K562 (cell line): ENCODE measurements around the gene NTSR1. TPM values are rescaled to one million over a fixed set of nuclear protein-coding genes. Genes with fewer than 3 reads are reported as not detected.

Experiments
- DNMT1 ChIP-seq: fragments of 450-650 bp; IDR thresholded peaks from 2 replicates; pipeline ENCODE4 v1.6.1; 2016; ENCODE audit warnings: antibody characterized with exemption, mild to moderate bottlenecking
- E4F1 ChIP-seq: fragments of 250-450 bp; sonication (Bioruptor Pico); IDR thresholded peaks from 2 replicates; pipeline ENCODE4 v1.5.0; 2021; ENCODE audit warnings: mild to moderate bottlenecking, borderline replicate concordance
- FIP1L1 ChIP-seq: fragments of 200-400 bp; formaldehyde crosslinking; IDR thresholded peaks from 2 replicates; pipeline ENCODE4 v1.6.1; 2018; ENCODE audit warnings: mild to moderate bottlenecking, low read depth, low read length; ENCODE audit not compliant: poor library complexity, severe bottlenecking
- HMGXB4 ChIP-seq: sonication (generic); formaldehyde crosslinking; IDR thresholded peaks from 2 replicates; pipeline ENCODE4 v1.8.1; 2023; ENCODE audit warnings: mild to moderate bottlenecking, missing genetic modification reagents
- KDM5B ChIP-seq: fragments of 200-600 bp; sonication (generic); IDR thresholded peaks from 2 replicates; pipeline ENCODE4 v1.6.1; 2012; ENCODE audit warnings: low read depth, mild to moderate bottlenecking, moderate library complexity, low read length, control low read depth, inconsistent platforms; ENCODE audit not compliant: insufficient replicate concordance
- MYNN ChIP-seq, 2 experiments: sonication (generic); formaldehyde crosslinking in 1 of 2; IDR thresholded peaks; 2 replicates each; pipeline versions ENCODE4 v1.5.0 to v1.6.1; 2016 to 2020; ENCODE audit warnings: antibody characterized with exemption in 1 of 2, missing genetic modification reagents in 1 of 2
- POLR2G ChIP-seq: fragments of 200-400 bp; formaldehyde crosslinking; IDR thresholded peaks from 2 replicates; pipeline ENCODE4 v1.6.1; 2017; ENCODE audit warnings: low read depth, mild to moderate bottlenecking, antibody characterized with exemption, low read length, moderate library complexity
- SAP30 ChIP-seq: fragments of 200-600 bp; sonication (generic); IDR thresholded peaks from 2 replicates; pipeline ENCODE4 v1.6.1; 2012; ENCODE audit warnings: borderline replicate concordance, low read depth, mild to moderate bottlenecking, moderate library complexity, low read length, control low read depth, inconsistent platforms; ENCODE audit not compliant: insufficient read depth, poor library complexity, severe bottlenecking
- SIN3B ChIP-seq: fragments of 450-650 bp; IDR thresholded peaks from 2 replicates; pipeline ENCODE4 v1.6.1; 2017; ENCODE audit warnings: low read depth, mild to moderate bottlenecking, moderate library complexity
- ZBTB33 ChIP-seq: sonication (generic); formaldehyde crosslinking; IDR thresholded peaks from 2 replicates; pipeline ENCODE4 v1.8.1; 2023; ENCODE audit warnings: mild to moderate bottlenecking, missing genetic modification reagents
- ZNF384 ChIP-seq: IDR thresholded peaks from 2 replicates; pipeline ENCODE4 v1.6.1; 2012; ENCODE audit warnings: low read depth, low read length, improper control_type of control experiment
- ZNF592 ChIP-seq: fragments of 450-650 bp; IDR thresholded peaks from 2 replicates; pipeline ENCODE4 v1.6.1; 2017; ENCODE audit warnings: antibody characterized with exemption, mild to moderate bottlenecking
- ZNF717 ChIP-seq: fragments of 250-450 bp; sonication (Bioruptor Pico); IDR thresholded peaks from 2 replicates; pipeline ENCODE4 v1.5.0; 2021
- ZSCAN32 ChIP-seq: fragments of 450-650 bp; formaldehyde crosslinking; IDR thresholded peaks from 2 replicates; pipeline ENCODE4 v1.4.0; 2020; ENCODE audit warnings: mild to moderate bottlenecking, moderate library complexity
- polyA plus RNA-seq, 8 experiments: library from polyadenylated mRNA; depleted of rRNA in 4 of 8; stranded (reverse) in 5 of 8; unstranded in 3 of 8; fragments of >200 nt; fragmentation: Nextera tagmentation in 2 of 8; fragmentation: Illumina TruSeq in 1 of 8; extraction: Ambion mirVana in 2 of 8; extraction: Trizol in 1 of 8; gene quantifications; 2 replicates each; pipeline versions ENCODE4 v1.2.1 to v1.2.3, GENCODE V29; 2011 to 2014; ENCODE audit warnings: inconsistent platforms in 1 of 8, missing spikeins in 1 of 8
- total RNA-seq, 7 experiments: library from RNA; depleted of rRNA in 6 of 7; stranded (reverse); fragments of >200 nt in 6 of 7; fragmentation: Illumina TruSeq in 2 of 7; extraction: Trizol in 2 of 7; gene quantifications; 2 replicates each; pipeline versions ENCODE4 v1.2.1 to v1.2.3, GENCODE V29; 2011 to 2021; ENCODE audit warnings: low replicate concordance in 1 of 7

The NTSR1 gene
- total and polyA plus RNA-seq, 9 of the 15 experiments (the other 6 are each of a cell fraction or from before 2014, with no cell fraction given), result 0.04 to 0.40 (median 0.13) TPM; not detected in 3

- peak; percentile 23 for TF ChIP-seq KDM5B
- TF ChIP-seq ZNF717 (CRISPR knock-in tag), result no peak
- TF ChIP-seq POLR2G, result peak; percentile 87
- 0 out of 2 replicates have a peak, but pooled peaks have one; percentile 12 for TF ChIP-seq MYNN (IDR thresholded peaks at IDR 0.05)
- TF ChIP-seq MYNN (CRISPR knock-in tag; IDR thresholded peaks at IDR 0.05), result no peak
- TF ChIP-seq ZBTB33, result peak; percentile 92
- TF ChIP-seq ZSCAN32 (CRISPR knock-in tag), result no peak
- TF ChIP-seq HMGXB4, result 0 out of 2 replicates have a peak, but pooled peaks have one; percentile 37
- peak; percentile 17; the same call in 1 of the 2 replicates for TF ChIP-seq SIN3B
- no peak for TF ChIP-seq SAP30
- no peak for TF ChIP-seq ZNF384
- peak; percentile 66; the same call in 1 of the 2 replicates for TF ChIP-seq ZNF592
- TF ChIP-seq FIP1L1, result peak; percentile 67
- 0 out of 2 replicates have a peak, but pooled peaks have one; percentile 62 for TF ChIP-seq DNMT1
- TF ChIP-seq E4F1 (CRISPR knock-in tag), result no peak
Observed at GRCh38 chr20:62776035-62776691, 67.5 kb downstream of the NTSR1 start (continued).
